PC-9 (cell line): Measurements from ENCODE around the gene SNF8. TPM values are rescaled to one million over a fixed set of nuclear protein-coding genes. Genes with fewer than 3 reads are reported as not detected.

ENCODE experiments used
- BruUV-seq: library from RNA; stranded (reverse); fragments of 400-500 nt; replicated peaks from 2 replicates; lab custom pipeline; 2021; lab: Mats Ljungman, UMichigan
- CTCF ChIA-PET: fragments of 300-600 bp; sonication (Branson Sonifier 250); formaldehyde crosslinking; loops from one replicate; lab custom pipeline; 2022; ENCODE audit warnings: antibody characterized with exemption; lab: Charles Lee
- POLR2A ChIA-PET: fragments of 300-600 bp; sonication (Branson Sonifier 250); formaldehyde crosslinking; loops from one replicate; lab custom pipeline; 2022; ENCODE audit warnings: antibody characterized with exemption; ENCODE audit not compliant: unreplicated experiment; lab: Charles Lee
- DNase-seq, 2 experiments: peaks; one replicate each; pipeline versions ENCODE4 v3.0.0 to v3.0.0-alpha.2; 2015 to 2022; ENCODE audit warnings: mixed read lengths in 1 of 2
- H2AFZ ChIP-seq: fragments of 200-600 bp; sonication (generic); 2 replicates; pipeline ENCODE4 v1.8.1; 2017; ENCODE audit warnings: antibody characterized with exemption
- H3F3A ChIP-seq: fragments of 200-600 bp; sonication (generic); 2 replicates; pipeline ENCODE4 v1.8.1; 2017; ENCODE audit warnings: antibody characterized with exemption, mild to moderate bottlenecking, low read depth; ENCODE audit not compliant: insufficient read depth
- H3K27ac ChIP-seq: fragments of 200-600 bp; sonication (generic); 2 replicates; pipeline ENCODE4 v1.6.1; 2016; ENCODE audit warnings: mixed run types
- H3K27me3 ChIP-seq: fragments of 200-600 bp; sonication (generic); 2 replicates; pipeline ENCODE4 v1.6.1; 2016; ENCODE audit warnings: low read depth, mixed run types; ENCODE audit not compliant: insufficient read depth
- H3K36me3 ChIP-seq: fragments of 200-600 bp; sonication (generic); 2 replicates; pipeline ENCODE4 v1.6.1; 2016; ENCODE audit warnings: low read depth, mixed run types
- H3K4me1 ChIP-seq: fragments of 200-600 bp; sonication (generic); replicated peaks from 2 replicates; pipeline ENCODE4 v1.6.1; 2016; ENCODE audit warnings: mixed run types; ENCODE audit not compliant: insufficient read depth
- H3K4me2 ChIP-seq: fragments of 200-600 bp; sonication (generic); 2 replicates; pipeline ENCODE4 v1.6.1; 2017; ENCODE audit warnings: mixed run types
- H3K4me3 ChIP-seq: fragments of 200-600 bp; sonication (generic); 2 replicates; pipeline ENCODE4 v1.6.1; 2016; ENCODE audit warnings: mixed run types
- H3K79me2 ChIP-seq: fragments of 200-600 bp; sonication (generic); 2 replicates; pipeline ENCODE4 v1.6.1; 2017; ENCODE audit warnings: low read depth, mixed run types
- H3K9me2 ChIP-seq: fragments of 200-600 bp; sonication (generic); 2 replicates; pipeline ENCODE4 v1.8.1; 2017; ENCODE audit warnings: mild to moderate bottlenecking; ENCODE audit not compliant: insufficient read depth
- H3K9me3 ChIP-seq: fragments of 200-600 bp; sonication (generic); 2 replicates; pipeline ENCODE4 v1.8.1; 2016; ENCODE audit warnings: low read depth; ENCODE audit not compliant: insufficient read depth
- H4K20me1 ChIP-seq: fragments of 200-600 bp; sonication (generic); 2 replicates; pipeline ENCODE4 v1.8.1; 2017; ENCODE audit not compliant: insufficient read depth
- EZH2 ChIP-seq: fragments of 200-600 bp; sonication (generic); IDR thresholded peaks from 2 replicates; pipeline ENCODE4 v1.8.0; 2017; ENCODE audit warnings: antibody characterized with exemption, low read depth
- intact Hi-C: fragments of 100-400 bp; cut with micrococcal nuclease; formaldehyde crosslinking; loops from one replicate; pipeline ENCODE4 v1.10.0; 2022; ENCODE audit not compliant: unreplicated experiment
- total RNA-seq: library from RNA; stranded (reverse); gene quantifications from 2 replicates; pipeline ENCODE4 v1.2.3, GENCODE V29; 2021
- TF ChIP-seq, protein P1 (sequence below): fragments of 200-600 bp; sonication (generic); conservative IDR thresholded peaks from 2 replicates; pipeline ENCODE4 v1.6.1; 2017; ENCODE audit warnings: mixed run types, antibody characterized with exemption, mild to moderate bottlenecking, moderate library complexity

Gene SNF8
- total RNA-seq, 1 experiment from 2014 or later: 103 TPM

GRCh38 chr17:48992444-48992843, 47.8 kb upstream of the SNF8 start:
- no peaks in the 10 kb centered on the region for H3K4me1 ChIP-seq
- intact Hi-C loops: no loop called here
- no TSS peak for BruUV-seq
- H3K79me2 ChIP-seq: peaks cover under 1% of the 10 kb centered on the region; the same call in 1 of the 2 replicates
- no peaks in the 10 kb centered on the region for H3K36me3 ChIP-seq
- H2AFZ ChIP-seq: no peak overlapping the region
- H3F3A ChIP-seq: peaks cover 28% of the 10 kb centered on the region
- H4K20me1 ChIP-seq: no peaks in the 10 kb centered on the region
- H3K9me3 ChIP-seq: no peaks in the 10 kb centered on the region
- no peak overlapping the region for H3K4me3 ChIP-seq
- TF ChIP-seq, protein P1, sequence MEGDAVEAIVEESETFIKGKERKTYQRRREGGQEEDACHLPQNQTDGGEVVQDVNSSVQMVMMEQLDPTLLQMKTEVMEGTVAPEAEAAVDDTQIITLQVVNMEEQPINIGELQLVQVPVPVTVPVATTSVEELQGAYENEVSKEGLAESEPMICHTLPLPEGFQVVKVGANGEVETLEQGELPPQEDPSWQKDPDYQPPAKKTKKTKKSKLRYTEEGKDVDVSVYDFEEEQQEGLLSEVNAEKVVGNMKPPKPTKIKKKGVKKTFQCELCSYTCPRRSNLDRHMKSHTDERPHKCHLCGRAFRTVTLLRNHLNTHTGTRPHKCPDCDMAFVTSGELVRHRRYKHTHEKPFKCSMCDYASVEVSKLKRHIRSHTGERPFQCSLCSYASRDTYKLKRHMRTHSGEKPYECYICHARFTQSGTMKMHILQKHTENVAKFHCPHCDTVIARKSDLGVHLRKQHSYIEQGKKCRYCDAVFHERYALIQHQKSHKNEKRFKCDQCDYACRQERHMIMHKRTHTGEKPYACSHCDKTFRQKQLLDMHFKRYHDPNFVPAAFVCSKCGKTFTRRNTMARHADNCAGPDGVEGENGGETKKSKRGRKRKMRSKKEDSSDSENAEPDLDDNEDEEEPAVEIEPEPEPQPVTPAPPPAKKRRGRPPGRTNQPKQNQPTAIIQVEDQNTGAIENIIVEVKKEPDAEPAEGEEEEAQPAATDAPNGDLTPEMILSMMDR: no peak
- TF ChIP-seq EZH2: no peak
- CTCF ChIA-PET: no interaction called here
- no peaks in the 10 kb centered on the region for H3K27me3 ChIP-seq
- no peak for DNase-seq
- H3K27ac ChIP-seq: no peak overlapping the region
- POLR2A ChIA-PET: no interaction called here
- no peak overlapping the region for H3K4me2 ChIP-seq
- H3K9me2 ChIP-seq: no peaks in the 10 kb centered on the region

GRCh38 chr17:48990882-48991357, 46.3 kb upstream of the SNF8 start:
- Histone ChIP-seq H3K27me3 (no peaks in the 10 kb centered on the region), H3K4me1 (no peaks in the 10 kb centered on the region), H4K20me1 (no peaks in the 10 kb centered on the region), H3K27ac (no peak overlapping the region), H2AFZ (no peak overlapping the region), H3K79me2 (no peaks in the 10 kb centered on the region), H3K9me3 (no peaks in the 10 kb centered on the region), H3K4me3 (no peak overlapping the region), H3K36me3 (no peaks in the 10 kb centered on the region), H3F3A (peaks cover 25% of the 10 kb centered on the region), H3K9me2 (no peaks in the 10 kb centered on the region), H3K4me2 (no peak overlapping the region)
- CTCF ChIA-PET: no interaction called here
- POLR2A ChIA-PET: no interaction called here
- no TSS peak for BruUV-seq
- no peak for TF ChIP-seq EZH2
- TF ChIP-seq, protein P1: no peak
- intact Hi-C loops: no loop called here
- DNase-seq: no peak

DNA sequence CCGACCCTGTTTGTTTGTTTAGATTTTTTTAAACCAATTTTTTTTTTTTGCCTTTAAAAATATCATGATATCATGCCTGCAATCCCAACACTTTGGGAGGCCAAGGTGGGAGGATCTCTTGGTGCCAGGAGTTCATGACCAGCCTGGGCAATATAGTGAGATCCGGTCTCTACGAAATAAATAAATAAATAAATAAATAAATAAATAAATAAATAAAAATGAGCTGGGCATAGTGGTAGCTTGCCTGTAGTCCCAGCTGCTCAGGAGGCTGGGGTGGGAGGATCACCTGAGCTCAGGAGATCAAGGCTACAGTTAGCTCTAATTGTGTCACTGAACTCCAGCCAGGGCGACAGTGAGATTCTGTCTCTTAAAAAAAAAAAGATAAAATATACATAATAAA, 44.5 kb upstream of the SNF8 start:
- H3K79me2 ChIP-seq: no peaks in the 10 kb centered on the region
- H3K27me3 ChIP-seq: no peaks in the 10 kb centered on the region
- H3K4me3 ChIP-seq: no peak overlapping the region
- H3K27ac ChIP-seq: no peak overlapping the region
- H3K9me2 ChIP-seq: no peaks in the 10 kb centered on the region
- H3F3A ChIP-seq: peaks cover 9% of the 10 kb centered on the region
- intact Hi-C loops: no loop called here
- H4K20me1 ChIP-seq: no peaks in the 10 kb centered on the region
- ChIA-PET POLR2A (no interaction called here), CTCF (no interaction called here)
- no peak overlapping the region for H3K4me2 ChIP-seq
- no peaks in the 10 kb centered on the region for H3K9me3 ChIP-seq
- H3K36me3 ChIP-seq: no peaks in the 10 kb centered on the region
- no peak for DNase-seq
- BruUV-seq: no TSS peak
- no peaks in the 10 kb centered on the region for H3K4me1 ChIP-seq
- no peak for TF ChIP-seq EZH2
- TF ChIP-seq, protein P1: no peak
- H2AFZ ChIP-seq: no peak overlapping the region
